GM12873 (cell line): Measurements from ENCODE around the gene CPNE4.

Experiments
- TF ChIP-seq, protein P1 (sequence below): IDR thresholded peaks from 2 replicates; pipeline ENCODE4 v1.5.1; 2012; ENCODE audit warnings: low read depth, mild to moderate bottlenecking, moderate library complexity, low read length, control low read depth; ENCODE audit not compliant: insufficient read depth; ENCODE audit errors: missing control alignments

The CPNE4 gene

DNA sequence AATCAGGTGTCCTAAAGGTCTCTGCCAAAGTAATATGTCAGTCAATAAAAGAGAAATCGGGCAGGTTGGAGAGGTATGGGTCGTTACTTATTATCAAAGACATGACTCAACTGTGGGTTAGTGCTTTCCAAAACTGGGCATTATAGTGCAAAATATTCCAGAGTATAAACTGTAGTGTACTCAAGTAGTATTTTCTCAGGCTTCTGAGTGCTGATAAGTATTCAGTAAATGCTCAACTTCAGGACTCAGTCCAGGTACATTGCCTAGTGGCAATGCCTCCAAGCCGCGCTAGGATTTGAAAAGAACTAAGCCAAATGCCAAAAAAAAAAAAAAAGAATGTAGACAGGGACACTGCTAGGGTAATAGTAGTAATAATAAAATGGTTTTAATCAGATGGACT, 233.2 kb downstream of the CPNE4 start:
- TF ChIP-seq, protein P1, sequence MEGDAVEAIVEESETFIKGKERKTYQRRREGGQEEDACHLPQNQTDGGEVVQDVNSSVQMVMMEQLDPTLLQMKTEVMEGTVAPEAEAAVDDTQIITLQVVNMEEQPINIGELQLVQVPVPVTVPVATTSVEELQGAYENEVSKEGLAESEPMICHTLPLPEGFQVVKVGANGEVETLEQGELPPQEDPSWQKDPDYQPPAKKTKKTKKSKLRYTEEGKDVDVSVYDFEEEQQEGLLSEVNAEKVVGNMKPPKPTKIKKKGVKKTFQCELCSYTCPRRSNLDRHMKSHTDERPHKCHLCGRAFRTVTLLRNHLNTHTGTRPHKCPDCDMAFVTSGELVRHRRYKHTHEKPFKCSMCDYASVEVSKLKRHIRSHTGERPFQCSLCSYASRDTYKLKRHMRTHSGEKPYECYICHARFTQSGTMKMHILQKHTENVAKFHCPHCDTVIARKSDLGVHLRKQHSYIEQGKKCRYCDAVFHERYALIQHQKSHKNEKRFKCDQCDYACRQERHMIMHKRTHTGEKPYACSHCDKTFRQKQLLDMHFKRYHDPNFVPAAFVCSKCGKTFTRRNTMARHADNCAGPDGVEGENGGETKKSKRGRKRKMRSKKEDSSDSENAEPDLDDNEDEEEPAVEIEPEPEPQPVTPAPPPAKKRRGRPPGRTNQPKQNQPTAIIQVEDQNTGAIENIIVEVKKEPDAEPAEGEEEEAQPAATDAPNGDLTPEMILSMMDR: no peak

DNA sequence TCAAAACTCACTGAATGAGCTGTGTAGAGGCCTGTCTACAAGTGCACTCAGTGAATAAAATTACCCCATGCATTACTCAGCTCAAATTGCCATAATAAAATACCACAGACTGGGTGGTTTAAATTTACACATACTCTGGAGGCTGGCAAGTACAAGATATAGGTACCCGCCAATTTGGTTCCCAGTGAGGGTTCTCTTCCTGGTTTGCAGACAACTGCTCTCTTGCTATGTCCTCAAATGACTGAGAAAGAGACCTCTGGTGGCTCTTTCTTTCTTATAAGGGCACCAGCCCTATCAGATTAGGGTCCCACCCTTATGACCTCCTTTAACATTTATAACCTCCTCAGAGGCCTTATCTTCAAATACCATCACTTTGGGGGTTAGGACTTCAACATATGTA, 237.0 kb downstream of the CPNE4 start:
- TF ChIP-seq, protein P1: no peak

DNA sequence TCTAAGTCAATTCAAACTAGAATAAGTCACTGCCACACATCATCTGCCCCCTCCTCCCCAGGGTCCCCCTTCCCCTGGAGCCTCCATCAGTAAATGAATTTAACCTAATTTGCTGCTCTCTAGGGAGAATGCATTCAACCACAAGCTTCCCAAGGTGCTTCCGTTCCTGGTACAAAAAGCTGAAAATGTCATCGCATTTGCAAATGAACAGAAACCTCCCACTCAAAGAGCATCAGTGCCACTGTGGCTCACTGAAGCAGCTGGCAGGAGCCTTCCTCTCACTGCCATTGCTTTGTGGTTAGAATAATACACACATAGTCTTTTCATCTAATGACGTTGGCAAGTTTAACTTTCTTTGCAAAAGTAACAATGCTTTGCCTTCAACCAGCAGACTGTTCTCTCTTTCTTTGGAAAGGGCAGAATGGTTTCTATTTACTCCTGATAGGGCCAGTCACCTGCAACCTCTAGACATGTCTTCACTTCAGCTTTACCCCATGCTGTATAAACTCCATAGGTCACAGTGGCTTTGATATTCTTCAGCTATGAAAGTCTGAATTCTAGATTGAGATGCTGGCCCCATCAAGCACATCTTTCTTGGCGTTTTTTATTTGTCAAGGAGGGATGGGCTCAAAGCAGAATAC, 238.1 kb downstream of the CPNE4 start:
- TF ChIP-seq, protein P1: no peak

DNA sequence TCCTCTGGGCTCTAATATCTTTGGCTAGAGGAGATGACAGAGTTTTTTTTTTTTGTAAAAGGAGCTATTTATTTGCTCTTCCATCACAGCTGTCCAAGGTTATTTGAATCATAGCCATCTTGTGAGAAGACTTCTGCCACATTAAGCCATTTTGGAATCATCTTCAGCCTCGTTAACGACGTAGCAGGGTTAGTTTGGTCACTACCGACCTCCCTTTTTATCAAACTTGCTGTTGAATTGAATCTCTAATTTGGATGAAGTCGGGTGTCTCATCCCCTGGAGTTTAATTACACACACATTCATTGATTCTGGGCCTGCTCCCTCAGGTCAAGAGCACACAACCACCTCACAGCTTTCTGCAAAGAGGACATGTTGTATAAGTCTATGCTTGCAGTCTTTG, 238.7 kb downstream of the CPNE4 start:
- TF ChIP-seq, protein P1: no peak

DNA sequence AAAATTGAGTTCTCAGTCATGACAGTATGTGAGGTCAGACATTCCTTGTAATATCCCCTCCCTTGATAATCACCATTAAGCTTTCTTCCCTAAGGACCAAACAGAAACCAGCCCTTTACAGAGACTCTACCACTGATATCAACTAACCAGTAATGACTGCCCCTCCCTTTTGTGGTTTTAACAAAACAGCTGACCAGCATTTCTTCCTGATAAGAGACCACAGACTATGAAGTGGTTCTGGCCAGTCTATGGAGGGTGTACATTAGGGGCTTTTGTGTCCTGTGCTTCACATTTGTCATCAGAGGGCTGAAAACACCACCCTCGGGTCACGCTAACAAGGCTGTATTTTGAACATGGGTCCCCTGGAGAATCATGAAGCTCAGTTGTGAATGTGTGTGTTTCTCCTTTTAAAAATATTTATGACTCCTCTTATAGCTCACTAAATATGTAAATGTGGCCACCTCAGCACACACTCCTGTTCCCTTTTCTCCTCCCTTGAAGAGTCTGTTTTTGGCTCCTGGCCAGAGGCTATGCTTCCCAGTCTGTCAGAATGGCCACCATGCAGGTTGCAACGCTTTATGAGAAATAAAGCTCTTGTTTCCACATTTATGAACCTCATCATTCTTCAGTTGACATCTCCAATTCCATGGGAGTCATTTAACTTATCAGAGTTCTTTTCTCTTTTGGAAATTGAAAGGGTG, 239.3 kb downstream of the CPNE4 start:
- TF ChIP-seq, protein P1: peak; percentile 2

DNA sequence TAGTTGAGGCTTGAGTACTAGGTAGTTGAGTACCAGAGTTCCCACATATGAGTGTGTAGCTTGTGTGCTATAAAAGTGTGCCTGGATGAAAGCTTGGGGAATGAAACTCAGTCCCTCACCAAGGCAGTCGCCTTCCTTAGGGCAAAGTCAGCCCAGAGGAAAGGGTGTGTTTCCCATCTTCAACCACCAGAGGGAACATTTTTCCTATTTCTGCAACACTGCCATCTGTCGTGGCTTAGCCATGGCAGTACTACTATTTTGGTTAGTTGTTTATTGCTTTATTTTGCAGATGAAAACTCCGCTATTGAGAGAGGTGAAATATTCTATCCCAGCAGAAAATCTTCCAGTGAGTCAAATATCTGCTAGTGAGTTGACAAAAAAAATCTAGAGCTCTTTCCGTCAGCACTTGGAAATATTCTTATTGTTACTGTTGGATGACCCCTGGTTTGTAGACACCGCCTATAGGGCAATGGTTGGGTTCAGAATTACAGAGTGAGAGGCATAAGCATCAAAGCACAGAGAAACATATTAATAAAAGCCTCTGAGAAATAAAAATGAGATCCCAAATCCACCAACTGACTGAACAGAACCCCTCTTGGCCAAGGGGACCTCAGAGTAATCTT, 239.9 kb downstream of the CPNE4 start:
- TF ChIP-seq, protein P1: peak; percentile 89

DNA sequence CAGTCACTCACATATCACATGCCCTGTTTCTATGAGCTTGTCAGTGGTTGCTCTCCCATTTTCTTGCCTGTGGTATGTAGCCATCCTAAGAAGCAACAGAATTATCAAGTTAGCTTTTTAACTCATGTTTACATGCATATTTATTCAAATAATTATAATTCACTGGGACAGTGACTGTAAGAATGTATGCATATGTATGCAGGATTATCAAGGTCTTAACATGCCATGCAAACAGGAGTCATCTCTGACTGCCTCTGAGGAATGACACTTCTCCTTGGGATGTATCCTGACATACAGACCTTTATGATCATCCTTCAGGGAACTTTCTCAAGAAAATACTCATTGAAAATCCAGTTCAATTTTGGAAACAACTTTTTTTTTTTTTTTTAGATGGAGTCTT, 240.9 kb downstream of the CPNE4 start:
- TF ChIP-seq, protein P1: no peak
